Activated CD8-positive, alpha-beta T cell treated with anti-CD3 and anti-CD28 coated beads for 36 hours (primary cell): ENCODE results near the gene HACD1. TPM values are rescaled to one million over a fixed set of nuclear protein-coding genes. Genes with fewer than 3 reads are reported as not detected.

Experiments used
- ATAC-seq: fragments of 200-7000 bp; cut with Tn5 transposase; one replicate; pipeline ENCODE4 v1.10.0; 2021; ENCODE audit warnings: mild to moderate bottlenecking, moderate library complexity
- CTCF ChIA-PET: fragments of 350-600 bp; sonication (Branson Sonifier 250); formaldehyde crosslinking; loops from one replicate; lab custom pipeline; 2021; ENCODE audit warnings: antibody characterized with exemption; lab: Charles Lee
- POLR2A ChIA-PET: fragments of 350-600 bp; sonication (Branson Sonifier 250); formaldehyde crosslinking; loops from one replicate; lab custom pipeline; 2021; ENCODE audit warnings: antibody characterized with exemption; lab: Charles Lee
- DNase-seq: peaks from one replicate; pipeline ENCODE4 v3.0.0-alpha.2; 2020
- H3K27ac Mint-ChIP-seq: one replicate; pipeline ENCODE4 v1.8.0; 2021; ENCODE audit warnings: mild to moderate bottlenecking, mixed read lengths
- H3K27me3 Mint-ChIP-seq: one replicate; pipeline ENCODE4 v1.8.0; 2021; ENCODE audit warnings: mixed read lengths
- H3K36me3 Mint-ChIP-seq: one replicate; pipeline ENCODE4 v1.8.0; 2021; ENCODE audit warnings: low read depth, mixed read lengths
- H3K4me1 Mint-ChIP-seq: one replicate; pipeline ENCODE4 v1.8.0; 2021; ENCODE audit warnings: low read depth, mixed read lengths
- H3K4me3 Mint-ChIP-seq: one replicate; pipeline ENCODE4 v1.8.0; 2021; ENCODE audit warnings: mild to moderate bottlenecking, moderate library complexity, mixed read lengths
- H3K9me3 Mint-ChIP-seq: one replicate; pipeline ENCODE4 v1.8.0; 2021; ENCODE audit warnings: mixed read lengths
- intact Hi-C: fragments of 100-400 bp; cut with micrococcal nuclease; formaldehyde crosslinking; loops from one replicate; pipeline ENCODE4 v1.10.0; 2022
- total RNA-seq, 2 experiments: library from RNA; stranded (reverse); gene quantifications; one replicate each; pipeline ENCODE4 v1.2.3, GENCODE V29; 2021
- TF ChIP-seq, protein P1 (sequence below): fragments of 200-600 bp; IDR thresholded peaks from one replicate; pipeline ENCODE4 v1.8.0; 2022; ENCODE audit warnings: antibody characterized with exemption, mild to moderate bottlenecking

HACD1 gene
- total RNA-seq, 2 experiments from 2014 or later, result 2.6 to 2.8 TPM

- Mint-ChIP-seq H3K4me1 (peaks cover 60% of the 10 kb centered on the region), H3K4me3 (no peak overlapping the region), H3K9me3 (peaks cover 13% of the 10 kb centered on the region), H3K27ac (peak overlapping the region; percentile 40), H3K27me3 (no peaks in the 10 kb centered on the region), H3K36me3 (peaks cover 56% of the 10 kb centered on the region)
- intact Hi-C loops, result no loop called here
- CTCF ChIA-PET, result interaction anchor here (0.9 kb wide), 1 partner anchor 17 kb away, joined by 3 read pairs; the partner anchor contains the start of gene STAM
- TF ChIP-seq, protein P1, sequence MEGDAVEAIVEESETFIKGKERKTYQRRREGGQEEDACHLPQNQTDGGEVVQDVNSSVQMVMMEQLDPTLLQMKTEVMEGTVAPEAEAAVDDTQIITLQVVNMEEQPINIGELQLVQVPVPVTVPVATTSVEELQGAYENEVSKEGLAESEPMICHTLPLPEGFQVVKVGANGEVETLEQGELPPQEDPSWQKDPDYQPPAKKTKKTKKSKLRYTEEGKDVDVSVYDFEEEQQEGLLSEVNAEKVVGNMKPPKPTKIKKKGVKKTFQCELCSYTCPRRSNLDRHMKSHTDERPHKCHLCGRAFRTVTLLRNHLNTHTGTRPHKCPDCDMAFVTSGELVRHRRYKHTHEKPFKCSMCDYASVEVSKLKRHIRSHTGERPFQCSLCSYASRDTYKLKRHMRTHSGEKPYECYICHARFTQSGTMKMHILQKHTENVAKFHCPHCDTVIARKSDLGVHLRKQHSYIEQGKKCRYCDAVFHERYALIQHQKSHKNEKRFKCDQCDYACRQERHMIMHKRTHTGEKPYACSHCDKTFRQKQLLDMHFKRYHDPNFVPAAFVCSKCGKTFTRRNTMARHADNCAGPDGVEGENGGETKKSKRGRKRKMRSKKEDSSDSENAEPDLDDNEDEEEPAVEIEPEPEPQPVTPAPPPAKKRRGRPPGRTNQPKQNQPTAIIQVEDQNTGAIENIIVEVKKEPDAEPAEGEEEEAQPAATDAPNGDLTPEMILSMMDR, result no peak
- DNase-seq (no peak), ATAC-seq (no peak)
- POLR2A ChIA-PET, result interaction anchor here (2.3 kb wide), 1 partner anchor 17 kb away, joined by 15 read pairs; the partner anchor contains the start of gene STAM
Observed at GRCh38 chr10:17661510-17661909, 44.3 kb upstream of the HACD1 start.

DNA sequence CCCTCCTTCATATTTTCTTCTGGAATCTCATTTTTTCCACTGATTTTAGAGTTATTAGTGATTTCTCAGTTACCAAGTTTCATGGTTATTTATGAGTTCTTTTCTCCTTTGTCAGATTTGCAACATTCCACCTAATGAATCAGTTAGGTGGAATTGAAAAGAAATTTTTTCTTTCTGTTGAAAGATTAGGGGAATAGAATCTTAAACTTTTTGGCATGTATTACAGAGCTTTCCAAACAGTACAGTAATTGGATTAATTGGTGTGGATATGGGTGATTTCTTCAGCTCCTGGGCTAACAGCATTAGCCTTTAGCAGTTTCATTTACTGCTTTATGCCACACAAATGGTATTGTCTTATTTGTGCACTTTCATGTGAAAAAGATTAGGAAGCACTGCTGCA, 43.7 kb upstream of the HACD1 start:
- intact Hi-C loops, result no loop called here
- TF ChIP-seq, protein P1, result no peak
- H3K4me1 Mint-ChIP-seq, result peaks cover 63% of the 10 kb centered on the region
- H3K4me3 Mint-ChIP-seq, result no peak overlapping the region
- no peak overlapping the region for H3K27ac Mint-ChIP-seq
- H3K9me3 Mint-ChIP-seq, result peaks cover 14% of the 10 kb centered on the region
- CTCF ChIA-PET, result no interaction called here
- POLR2A ChIA-PET, result no interaction called here
- no peak for DNase-seq
- H3K36me3 Mint-ChIP-seq, result peaks cover 58% of the 10 kb centered on the region
- H3K27me3 Mint-ChIP-seq, result no peaks in the 10 kb centered on the region
- ATAC-seq, result no peak

DNA sequence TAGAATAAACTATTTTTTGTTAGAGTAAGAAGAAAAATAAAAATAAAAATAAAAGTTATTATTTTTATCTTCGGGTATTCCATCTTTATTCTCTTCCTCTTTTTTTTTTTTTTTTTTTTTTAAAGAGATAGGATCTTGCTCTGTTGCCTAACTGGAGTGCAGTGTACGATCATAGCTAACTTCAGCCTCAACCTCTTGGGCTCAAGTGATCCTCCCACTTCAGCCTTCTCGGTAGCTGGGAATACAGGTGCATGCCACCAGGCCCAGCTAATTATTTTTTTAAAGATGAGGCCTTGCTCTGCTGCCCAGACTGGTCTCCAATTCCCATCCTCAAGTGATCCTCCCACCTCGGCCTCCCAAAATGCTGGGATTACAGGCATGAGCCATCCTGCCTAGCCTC, 42.2 kb upstream of the HACD1 start:
- intact Hi-C loops, result no loop called here
- ATAC-seq (no peak), DNase-seq (no peak)
- ChIA-PET CTCF (no interaction called here), POLR2A (no interaction called here)
- TF ChIP-seq, protein P1, result no peak
- H3K36me3 Mint-ChIP-seq, result peaks cover 70% of the 10 kb centered on the region
- H3K4me3 Mint-ChIP-seq, result no peak overlapping the region
- H3K27ac Mint-ChIP-seq, result no peak overlapping the region
- H3K9me3 Mint-ChIP-seq, result peaks cover 16% of the 10 kb centered on the region
- no peaks in the 10 kb centered on the region for H3K27me3 Mint-ChIP-seq
- H3K4me1 Mint-ChIP-seq, result peaks cover 75% of the 10 kb centered on the region

- no peaks in the 10 kb centered on the region for H3K27me3 Mint-ChIP-seq
- CTCF ChIA-PET, result no interaction called here
Observed at GRCh38 chr10:17657103-17657500, 39.9 kb upstream of the HACD1 start.

GRCh38 chr10:17655567-17656146, 38.5 kb upstream of the HACD1 start:
- Mint-ChIP-seq H3K27me3 (no peaks in the 10 kb centered on the region), H3K4me3 (peak overlapping the region; percentile 10), H3K4me1 (peaks cover 70% of the 10 kb centered on the region), H3K36me3 (peaks cover 72% of the 10 kb centered on the region), H3K9me3 (peaks cover 28% of the 10 kb centered on the region), H3K27ac (peak overlapping the region; percentile 66)
- TF ChIP-seq, protein P1, result no peak
- intact Hi-C loops, result no loop called here
- CTCF ChIA-PET, result no interaction called here
- ATAC-seq (peak; percentile 52), DNase-seq (no peak)
- POLR2A ChIA-PET, result interaction anchor here (1.5 to 3.9 kb wide), 2 partner anchors 11 to 18 kb away, joined by 3 to 19 read pairs; partner anchors contain the start of gene STAM

More at GRCh38 chr10:17657103-17657500, 39.9 kb upstream of the HACD1 start:
- intact Hi-C loops, result no loop called here
- TF ChIP-seq, protein P1, result no peak
- peaks cover 75% of the 10 kb centered on the region for H3K36me3 Mint-ChIP-seq
- H3K4me3 Mint-ChIP-seq, result no peak overlapping the region
- ATAC-seq, result no peak
- peaks cover 28% of the 10 kb centered on the region for H3K9me3 Mint-ChIP-seq
- H3K4me1 Mint-ChIP-seq, result peaks cover 72% of the 10 kb centered on the region
- peak overlapping the region; percentile 16 for H3K27ac Mint-ChIP-seq
- POLR2A ChIA-PET, result no interaction called here
- no peak for DNase-seq
